ENCODE results near the gene GIGYF2. TPM values are rescaled to one million over a fixed set of nuclear protein-coding genes. Genes with fewer than 3 reads are reported as not detected.

Gene GIGYF2
- total and polyA plus RNA-seq, 2 of the 13 experiments (the other 11 are each of a cell fraction or from before 2014, with no cell fraction given) = 44.9 to 73.5 TPM

DNA sequence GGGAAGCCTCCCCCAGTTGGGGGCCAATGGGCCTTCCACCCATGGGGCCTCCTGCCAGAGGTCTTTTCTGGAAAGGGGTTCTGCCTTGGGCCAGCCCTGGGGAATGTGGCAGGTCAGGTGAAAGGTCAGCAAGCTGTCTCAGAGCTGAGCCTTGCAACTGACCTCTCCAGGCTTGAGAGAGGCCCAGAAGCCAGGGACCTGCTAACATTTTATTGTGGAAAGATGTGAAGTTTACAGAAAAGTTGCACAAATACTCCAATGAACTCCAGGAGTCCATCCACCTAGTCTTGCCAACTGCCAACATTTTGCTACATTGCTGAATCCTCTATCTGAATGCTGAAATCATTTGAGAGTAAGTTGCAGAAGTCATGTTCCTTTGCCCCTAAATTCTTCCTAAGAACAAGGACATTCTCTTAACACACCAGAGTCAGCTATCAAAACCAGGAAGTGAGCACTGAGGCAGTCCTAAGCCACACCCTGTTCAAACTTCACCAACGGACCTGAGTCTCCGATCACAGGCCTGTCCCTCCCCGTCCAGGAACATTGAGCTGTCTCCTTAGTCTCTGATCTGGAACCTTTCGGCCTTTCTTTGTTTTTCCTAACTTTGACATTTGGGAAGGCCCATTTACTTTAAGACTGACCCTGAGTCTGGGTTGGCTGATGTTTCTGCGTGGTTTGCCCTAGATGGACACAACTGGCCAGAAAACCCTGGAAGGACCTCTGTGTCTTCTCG, 176.9 kb downstream of the GIGYF2 start (continued):
- TF ChIP-seq MAZ (IDR thresholded peaks at IDR 0.05; ENCODE audit: borderline replicate concordance, low read depth, low read length) = no peak
- TF ChIP-seq MAZ (CRISPR knock-in tag; IDR thresholded peaks at IDR 0.05; ENCODE audit: low read depth) = peak; percentile 9; the same call in 1 of the 2 replicates
- TF ChIP-seq ZSCAN30 (CRISPR knock-in tag; IDR thresholded peaks at IDR 0.05) = no peak
- TF ChIP-seq ZBTB34 (CRISPR knock-in tag; IDR thresholded peaks at IDR 0.05) = peak; percentile 77; the same call in 1 of the 2 replicates
- 0 out of 2 replicates have a peak, but pooled peaks have one; percentile 27 for TF ChIP-seq ZNF138 (CRISPR knock-in tag; IDR thresholded peaks at IDR 0.05; ENCODE audit: low read depth)
- peak; percentile 70; the same call in 1 of the 2 replicates for TF ChIP-seq HNF4A (CRISPR knock-in tag; IDR thresholded peaks at IDR 0.05)
- no peak for TF ChIP-seq ZNF234 (CRISPR knock-in tag; conservative IDR thresholded peaks at IDR 0.05)
- TF ChIP-seq ZHX2 (IDR thresholded peaks at IDR 0.05; ENCODE audit: low read depth) = no peak
- TF ChIP-seq ZHX2 (CRISPR knock-in tag; IDR thresholded peaks at IDR 0.05; ENCODE audit: borderline replicate concordance) = no peak
- TF ChIP-seq ZXDC (CRISPR knock-in tag; IDR thresholded peaks at IDR 0.05) = 0 out of 2 replicates have a peak, but pooled peaks have one; percentile 39
- 0 out of 2 replicates have a peak, but pooled peaks have one; percentile 54 for TF ChIP-seq ZNF614 (CRISPR knock-in tag; IDR thresholded peaks at IDR 0.05; ENCODE audit: borderline replicate concordance)
- 0 out of 2 replicates have a peak, but pooled peaks have one; percentile 12 for TF ChIP-seq SALL1 (CRISPR knock-in tag; IDR thresholded peaks at IDR 0.05)
- 0 out of 2 replicates have a peak, but pooled peaks have one; percentile 48 for TF ChIP-seq ZNF451 (CRISPR knock-in tag; IDR thresholded peaks at IDR 0.05)
- 0 out of 2 replicates have a peak, but pooled peaks have one; percentile 14 for TF ChIP-seq ZNF205 (CRISPR knock-in tag; IDR thresholded peaks at IDR 0.05)
- TF ChIP-seq THYN1 (CRISPR knock-in tag; IDR thresholded peaks at IDR 0.05; ENCODE audit: borderline replicate concordance, low read depth) = 0 out of 2 replicates have a peak, but pooled peaks have one; percentile 48
- TF ChIP-seq SNAPC2 (CRISPR knock-in tag; IDR thresholded peaks at IDR 0.05) = 0 out of 2 replicates have a peak, but pooled peaks have one; percentile 47
- TF ChIP-seq ZNF292 (CRISPR knock-in tag; IDR thresholded peaks at IDR 0.05; ENCODE audit: borderline replicate concordance, low read depth) = no peak
- TF ChIP-seq REPIN1 (CRISPR knock-in tag; IDR thresholded peaks at IDR 0.05; ENCODE audit: borderline replicate concordance, low read depth) = peak; percentile 14; the same call in 1 of the 2 replicates
- 0 out of 2 replicates have a peak, but pooled peaks have one; percentile 20 for TF ChIP-seq KMT2A (CRISPR knock-in tag; IDR thresholded peaks at IDR 0.05)
